OCI-LY3 (cell line): ENCODE data around the gene OR2A12.

ENCODE experiments used
- CTCF ChIP-seq: fragments of 200-600, 300-600 bp; sonication (generic); IDR thresholded peaks from 2 replicates; pipeline ENCODE4 v1.5.1; 2014; ENCODE audit warnings: antibody characterized with exemption, low read length, low read depth
- EZH2phosphoT487 ChIP-seq: fragments of 200-600 bp; shearing (Covaris generic); IDR thresholded peaks from 2 replicates; pipeline ENCODE4 v1.6.1; 2018; ENCODE audit warnings: antibody characterized with exemption, mixed run types, low read depth

GRCh38 chr7:144133307-144133706 is 47.2 kb downstream of the OR2A12 start:
- TF ChIP-seq CTCF (no peak), EZH2phosphoT487 (no peak)
